GM19463 (cell line): Measurements from ENCODE around the gene KANK2.

Source experiments
- ATAC-seq: cut with Tn5 transposase; IDR thresholded peaks from one replicate; pipeline ENCODE4 v1.9.1; 2021; ENCODE audit warnings: mild to moderate bottlenecking, moderate library complexity; ENCODE audit not compliant: unreplicated experiment

KANK2 gene

GRCh38 chr19:11226716-11227166 is 29.4 kb upstream of the KANK2 start:
- no peak for ATAC-seq

GRCh38 chr19:11225815-11226214 is 28.5 kb upstream of the KANK2 start:
- no peak for ATAC-seq

- no peak for ATAC-seq
These were observed 27.8 kb upstream of the KANK2 start for GRCh38 chr19:11225172-11225571.

GRCh38 chr19:11224429-11224828 is 27.1 kb upstream of the KANK2 start:
- ATAC-seq = no peak

- ATAC-seq = no peak
These were observed 25.9 kb upstream of the KANK2 start for GRCh38 chr19:11223200-11223599.

GRCh38 chr19:11221082-11221598 is 23.8 kb upstream of the KANK2 start:
- no peak for ATAC-seq

GRCh38 chr19:11214387-11214786 is 17.0 kb upstream of the KANK2 start:
- ATAC-seq = no peak

GRCh38 chr19:11210656-11210928 is 13.2 kb upstream of the KANK2 start:
- no peak for ATAC-seq

- no peak for ATAC-seq
These were observed 12.7 kb upstream of the KANK2 start for GRCh38 chr19:11209839-11210655.

GRCh38 chr19:11208561-11209471 is 11.5 kb upstream of the KANK2 start:
- no peak for ATAC-seq

GRCh38 chr19:11205939-11206570 is 8.7 kb upstream of the KANK2 start:
- no peak for ATAC-seq

GRCh38 chr19:11204943-11205349 is 7.6 kb upstream of the KANK2 start:
- no peak for ATAC-seq

GRCh38 chr19:11204076-11204602 is 6.8 kb upstream of the KANK2 start:
- no peak for ATAC-seq

- ATAC-seq = no peak
These were observed 6.1 kb upstream of the KANK2 start for GRCh38 chr19:11203194-11204075.

- ATAC-seq = no peak
These were observed 5.3 kb upstream of the KANK2 start for GRCh38 chr19:11202488-11203193.

GRCh38 chr19:11201791-11202190 is 4.4 kb upstream of the KANK2 start:
- no peak for ATAC-seq

GRCh38 chr19:11200931-11201330 is 3.6 kb upstream of the KANK2 start:
- ATAC-seq = no peak

- ATAC-seq = no peak
These were observed 2.8 kb upstream of the KANK2 start for GRCh38 chr19:11200015-11200574.

GRCh38 chr19:11199517-11199916 is 2.2 kb upstream of the KANK2 start:
- no peak for ATAC-seq
